Heart left ventricle (tissue), 16 donors: ENCODE data around the gene CCSER2. TPM values are rescaled to one million over a fixed set of nuclear protein-coding genes. Genes with fewer than 3 reads are reported as not detected.
"Not testable (repeated sequence)": the region's sequence is repeated elsewhere in the genome, so short reads cannot be mapped to it uniquely, and the experiment has no call there.

ENCODE experiments used
- ATAC-seq, 4 donors: fragments of 200-7000 bp; cut with Tn5 transposase; one replicate each; pipeline ENCODE4 v1.9.1; 2020 to 2022; ENCODE audit warnings: moderate library complexity in 4 of 4, mild to moderate bottlenecking in 3 of 4, moderate number of reproducible peaks in 1 of 4
- DNase-seq, 5 donors: peaks; one replicate each; pipeline ENCODE4 v3.0.0-alpha.2; 2020
- H3K27ac ChIP-seq, 12 donors: fragments of 200-600 bp; sonication (generic) in 4 of 12; one replicate each; pipeline versions ENCODE4 v1.5.0 to v1.8.0; 2016 to 2022; ENCODE audit warnings: mild to moderate bottlenecking in 2 of 12
- H3K27me3 ChIP-seq, 9 donors: fragments of 200-600 bp; sonication (generic) in 2 of 9; one replicate each; pipeline versions ENCODE4 v1.5.1 to v1.8.0; 2016 to 2022; ENCODE audit warnings: mild to moderate bottlenecking in 3 of 9
- H3K36me3 ChIP-seq, 9 donors: fragments of 200-600 bp; sonication (generic) in 2 of 9; one replicate each; pipeline versions ENCODE4 v1.5.0 to v1.8.0; 2018 to 2022; ENCODE audit warnings: mild to moderate bottlenecking in 2 of 9
- H3K4me1 ChIP-seq, 12 donors: fragments of 200-600 bp; sonication (generic) in 4 of 12; one replicate each; pipeline versions ENCODE4 v1.5.0 to v1.8.0; 2016 to 2022; ENCODE audit warnings: mild to moderate bottlenecking in 3 of 12
- H3K4me3 ChIP-seq, 12 donors: fragments of 200-600 bp; sonication (generic) in 4 of 12; one replicate each; pipeline versions ENCODE4 v1.5.0 to v1.8.0; 2017 to 2022; ENCODE audit warnings: mild to moderate bottlenecking in 9 of 12, moderate library complexity in 4 of 12
- H3K9me3 ChIP-seq, 12 donors: fragments of 200-600 bp; sonication (generic) in 4 of 12; one replicate each; pipeline versions ENCODE4 v1.5.0 to v1.8.0; 2016 to 2022; ENCODE audit warnings: mild to moderate bottlenecking in 1 of 12
- POLR2A ChIP-seq, 2 donors: fragments of 450-650 bp; IDR thresholded peaks; one replicate each; pipeline ENCODE4 v1.6.1; 2017; ENCODE audit warnings: antibody characterized with exemption in 2 of 2, mild to moderate bottlenecking in 2 of 2, moderate library complexity in 2 of 2
- WGBS, 4 donors: extraction: QIAGEN DNeasy Blood & Tissue Kit in 2 of 4; methylation state at CpG; one replicate each; pipeline versions ENCODE4 v1.1.5 to v1.1.7; 2013 to 2018; 5-methylcytosine and 5-hydroxymethylcytosine counted together
- intact Hi-C, 10 donors: fragments of 100-400 bp; cut with DNase I; formaldehyde crosslinking; loops; one replicate each; pipeline versions ENCODE4 v1.11.1 to v1.14.2; 2022
- polyA plus RNA-seq, 2 donors: library from polyadenylated mRNA; stranded (reverse); fragments of 200-250 nt; gene quantifications; one replicate each; pipeline ENCODE4 v1.2.3, GENCODE V29; 2013
- total RNA-seq, 9 donors: library from RNA; depleted of rRNA in 2 of 9; stranded (reverse); fragments of >200 nt in 2 of 9; fragmentation: NEBNext Ultra II Directional in 3 of 9; extraction: Animal tissue kit (Norgen Biotek cat#: 25700) in 3 of 9; gene quantifications; one replicate each; pipeline versions ENCODE4 v1.1.0 to v1.2.4, GENCODE V29; 2016 to 2023
- TF ChIP-seq, protein P1 (sequence below), 12 donors: fragments of 200-600 bp; sonication (generic) in 4 of 12; IDR thresholded peaks; one replicate each; pipeline versions ENCODE4 v1.5.0 to v1.8.0; 2018 to 2022; ENCODE audit warnings: antibody characterized with exemption in 12 of 12, mild to moderate bottlenecking in 5 of 12
- donor health status: ischemic (EF 13 %, LVEDD 7.1; RV severe dilation, severe dysfunction).
- donor health status: healthy with polysubstance abuse.
- donor health status: DM: no; HTN: yes; CAD: no.
- donor health status: DM: no; HTN: no; CAD: no.
- donor health status: ischemic (EF 25% LVEDD 6.9; RV normal size, moderate dysfunction).
- donor health status: ischemic (EF 25% LVEDD 5.7; RV mildly dilated, moderate dysfunction).
- donor health status: healthy.
- donor health status: DM: yes; HTN: yes; CAD: no.
- donor health status: ischemic (EF 35%, LVEDD 5.7; RV mildly dilated, moderate dysfunction).
- donor health status: nonischemic (EF 11% LVEDD 7.7; RV severe dilation, severe dysfunction).
- donor health status: DM: yes; HTN: yes; CAD: no.
- donor health status: PGD.
- donor health status: ischemic (EF 29% LVEDD 5.4; RV normal size, mild dysfunction).
- donor health status: nonischemic (EF 23%, LVEDD 6.1; RV moderate dilation, normal function).

CCSER2 gene
- total and polyA plus RNA-seq, 11 donors, result 32.4 to 244 (median 159) TPM

DNA sequence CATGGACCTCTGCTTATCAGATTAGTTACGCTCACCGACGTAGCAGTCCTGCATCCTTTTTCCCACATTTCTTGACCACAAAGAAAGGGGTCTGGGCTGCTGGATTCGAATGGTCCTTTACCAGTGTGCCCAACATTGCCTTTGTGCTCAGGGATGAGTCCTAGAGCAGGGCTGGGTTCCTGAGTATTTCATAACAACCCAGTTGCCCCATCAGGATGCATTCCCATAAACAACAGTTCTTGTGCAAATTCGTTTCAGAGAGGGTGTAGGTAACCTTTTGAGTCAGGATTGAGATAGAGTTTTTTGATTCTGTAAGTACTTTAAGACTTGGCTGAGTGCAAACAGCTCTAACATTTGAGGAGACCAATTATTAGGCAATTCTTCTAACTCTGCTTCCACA lies 200.1 kb downstream of the CCSER2 start:
- H3K27me3 ChIP-seq, ATAC-seq, H3K27ac ChIP-seq, intact Hi-C loops, H3K4me3 ChIP-seq, H3K4me1 ChIP-seq, DNase-seq, H3K36me3 ChIP-seq: not testable (repeated sequence)
- peaks cover 0 to 11% (median 0%) of the 10 kb centered on the region in 12 donors for H3K9me3 ChIP-seq
- 82 to 87% (median 83%) methylated on average over 5 of the region's 5 CpGs for WGBS, 4 donors

GRCh38 chr10:84530724-84531325 lies 202.4 kb downstream of the CCSER2 start:
- ATAC-seq (no peak), DNase-seq (no peak)
- no peaks in the 10 kb centered on the region for H3K27me3 ChIP-seq
- H3K4me3 ChIP-seq, result no peak overlapping the region
- WGBS, 4 donors, result 92 to 93% (median 92%) methylated on average over 9 of the region's 9 CpGs
- no peaks in the 10 kb centered on the region for H3K36me3 ChIP-seq
- no peak for TF ChIP-seq POLR2A (IDR thresholded peaks at IDR 0.05)
- TF ChIP-seq, protein P1, sequence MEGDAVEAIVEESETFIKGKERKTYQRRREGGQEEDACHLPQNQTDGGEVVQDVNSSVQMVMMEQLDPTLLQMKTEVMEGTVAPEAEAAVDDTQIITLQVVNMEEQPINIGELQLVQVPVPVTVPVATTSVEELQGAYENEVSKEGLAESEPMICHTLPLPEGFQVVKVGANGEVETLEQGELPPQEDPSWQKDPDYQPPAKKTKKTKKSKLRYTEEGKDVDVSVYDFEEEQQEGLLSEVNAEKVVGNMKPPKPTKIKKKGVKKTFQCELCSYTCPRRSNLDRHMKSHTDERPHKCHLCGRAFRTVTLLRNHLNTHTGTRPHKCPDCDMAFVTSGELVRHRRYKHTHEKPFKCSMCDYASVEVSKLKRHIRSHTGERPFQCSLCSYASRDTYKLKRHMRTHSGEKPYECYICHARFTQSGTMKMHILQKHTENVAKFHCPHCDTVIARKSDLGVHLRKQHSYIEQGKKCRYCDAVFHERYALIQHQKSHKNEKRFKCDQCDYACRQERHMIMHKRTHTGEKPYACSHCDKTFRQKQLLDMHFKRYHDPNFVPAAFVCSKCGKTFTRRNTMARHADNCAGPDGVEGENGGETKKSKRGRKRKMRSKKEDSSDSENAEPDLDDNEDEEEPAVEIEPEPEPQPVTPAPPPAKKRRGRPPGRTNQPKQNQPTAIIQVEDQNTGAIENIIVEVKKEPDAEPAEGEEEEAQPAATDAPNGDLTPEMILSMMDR (IDR thresholded peaks at IDR 0.05), result no peak
- peaks cover 0 to 7% (median 0%) of the 10 kb centered on the region in 12 donors for H3K9me3 ChIP-seq
- intact Hi-C loops, result no loop called here
- no peaks in the 10 kb centered on the region for H3K4me1 ChIP-seq
- no peak overlapping the region for H3K27ac ChIP-seq

DNA sequence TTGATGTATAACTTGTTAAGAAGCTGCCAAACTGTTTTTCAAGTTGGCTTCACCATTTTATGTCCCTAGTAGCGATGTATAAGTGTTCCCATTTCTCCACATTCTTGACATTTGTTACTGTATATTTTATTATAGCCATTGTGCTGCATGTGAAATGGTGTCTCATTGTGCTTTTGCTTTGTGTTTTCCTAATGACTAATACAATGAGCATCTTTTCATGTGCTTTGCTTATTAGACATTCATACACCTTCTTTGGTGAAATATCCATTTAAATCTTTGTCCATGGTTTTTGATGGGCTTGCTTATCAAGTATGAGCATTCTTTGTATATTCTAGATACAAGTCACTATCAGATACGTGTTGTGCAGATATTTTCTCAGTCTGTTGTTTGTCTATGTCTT lies 203.0 kb downstream of the CCSER2 start:
- intact Hi-C loops, result no loop called here
- Histone ChIP-seq H3K4me1 (no peaks in the 10 kb centered on the region), H3K4me3 (no peak overlapping the region), H3K36me3 (no peaks in the 10 kb centered on the region), H3K27me3 (no peaks in the 10 kb centered on the region), H3K9me3 (peaks cover 0 to 1% (median 0%) of the 10 kb centered on the region in 12 donors), H3K27ac (no peak overlapping the region)
- DNase-seq (no peak), ATAC-seq (no peak)
- TF ChIP-seq, protein P1 (IDR thresholded peaks at IDR 0.05), result no peak
- no peak for TF ChIP-seq POLR2A (IDR thresholded peaks at IDR 0.05)
- WGBS, 4 donors, result 76 to 83% (median 80%) methylated on average over 2 of the region's 2 CpGs

DNA sequence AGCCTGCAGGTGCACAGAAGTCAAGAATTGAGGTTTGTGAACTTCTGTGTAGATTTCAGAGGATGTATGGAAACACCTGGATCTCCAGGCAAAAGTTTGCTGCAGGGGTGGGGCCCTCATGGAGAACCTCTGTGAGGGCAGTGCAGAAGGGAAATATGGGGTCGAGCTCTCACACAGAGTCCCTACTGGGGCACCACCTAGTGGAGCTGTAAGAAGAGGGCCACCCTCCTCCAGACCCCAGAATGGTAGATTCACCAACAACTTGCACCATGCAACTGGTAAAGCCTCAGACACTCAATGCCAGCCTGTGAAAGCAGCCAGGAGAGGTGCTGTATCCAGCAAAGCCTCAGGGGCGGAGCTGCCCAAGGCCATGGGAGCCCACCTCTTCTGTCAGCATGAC lies 205.8 kb downstream of the CCSER2 start:
- Histone ChIP-seq H3K4me3 (no peak overlapping the region), H3K4me1 (peaks cover 0 to 3% (median 0%) of the 10 kb centered on the region in 12 donors), H3K36me3 (no peaks in the 10 kb centered on the region), H3K27ac (no peak overlapping the region), H3K27me3 (peaks cover 0 to 14% (median 3%) of the 10 kb centered on the region in 9 donors), H3K9me3 (no peaks in the 10 kb centered on the region)
- no peak for TF ChIP-seq POLR2A (IDR thresholded peaks at IDR 0.05)
- TF ChIP-seq, protein P1 (IDR thresholded peaks at IDR 0.05), result peak in 6 of 12 donors; percentile 3 to 34 (median 16)
- ATAC-seq (no peak), DNase-seq (no peak)
- WGBS, 4 donors, result 69 to 77% (median 74%) methylated on average over 2 of the region's 2 CpGs
- intact Hi-C loops, result loop anchor here in 1 of 10 donors (2.0 kb wide), 1 partner anchor 271 kb away; no protein-coding TSS in a partner anchor
